Peyer's patch (tissue), 4 donors: ENCODE measurements around the gene EEF2K. TPM values are rescaled to one million over a fixed set of nuclear protein-coding genes. Genes with fewer than 3 reads are reported as not detected.

ENCODE experiments used
- DNase-seq, 3 donors: peaks; one replicate each; pipeline ENCODE4 v3.0.0-alpha.2; 2017 to 2019
- H3K27ac ChIP-seq, 4 donors: fragments of 200-600 bp; sonication (generic); one replicate each; pipeline ENCODE4 v1.5.1; 2016 to 2019
- H3K27me3 ChIP-seq, 2 donors: fragments of 200-600 bp; sonication (generic); one replicate each; pipeline ENCODE4 v1.5.1; 2019
- H3K36me3 ChIP-seq, 3 donors: fragments of 200-600 bp; sonication (generic); one replicate each; pipeline ENCODE4 v1.5.1; 2016 to 2019
- H3K4me1 ChIP-seq, 4 donors: fragments of 200-600 bp; sonication (generic); one replicate each; pipeline ENCODE4 v1.5.1; 2016 to 2019
- H3K4me3 ChIP-seq, 4 donors: fragments of 200-600 bp; sonication (generic); 1 replicate in 3 of 4; 2 replicates in 1 of 4; pipeline ENCODE4 v1.5.1; 2016 to 2019; ENCODE audit warnings: mild to moderate bottlenecking in 1 of 4
- H3K9me3 ChIP-seq, 4 donors: fragments of 200-600 bp; sonication (generic); one replicate each; pipeline ENCODE4 v1.5.1; 2016 to 2019; ENCODE audit warnings: mild to moderate bottlenecking in 1 of 4
- CTCF ChIP-seq, 6 experiments: fragments of 450-650 bp in 4 of 6; fragments of 200-600 bp in 2 of 6; sonication (generic) in 1 of 6; IDR thresholded peaks; one replicate each; pipeline ENCODE4 v1.5.1; 2017 to 2019; ENCODE audit warnings: antibody characterized with exemption in 6 of 6, mild to moderate bottlenecking in 3 of 6, moderate library complexity in 1 of 6
- POLR2A ChIP-seq, 2 donors: fragments of 450-650 bp; IDR thresholded peaks; one replicate each; pipeline ENCODE4 v1.5.1; 2017; ENCODE audit warnings: antibody characterized with exemption in 2 of 2, mild to moderate bottlenecking in 2 of 2, moderate library complexity in 2 of 2
- total RNA-seq, 4 donors: library from RNA; depleted of rRNA; stranded (reverse); fragments of >200 nt; gene quantifications; one replicate each; pipeline ENCODE4 v1.1.0, GENCODE V29; 2016

Gene EEF2K
- total RNA-seq, 4 donors from 2014 or later = 26.9 to 46.4 (median 36.1) TPM

- Histone ChIP-seq H3K27ac (no peak overlapping the region), H3K36me3 (no peaks in the 10 kb centered on the region), H3K27me3 (no peaks in the 10 kb centered on the region), H3K4me1 (peaks cover 0 to 17% (median 10%) of the 10 kb centered on the region in 4 donors), H3K9me3 (no peaks in the 10 kb centered on the region), H3K4me3 (no peak overlapping the region)
- no peak for TF ChIP-seq CTCF (IDR thresholded peaks at IDR 0.05)
- TF ChIP-seq POLR2A (IDR thresholded peaks at IDR 0.05) = no peak
- DNase-seq = no peak
Observed at GRCh38 chr16:22203091-22203490, 3.0 kb upstream of the EEF2K start.

- Histone ChIP-seq H3K9me3 (no peaks in the 10 kb centered on the region), H3K27me3 (no peaks in the 10 kb centered on the region), H3K4me3 (no peak overlapping the region), H3K36me3 (no peaks in the 10 kb centered on the region), H3K4me1 (peaks cover 0 to 26% (median 9%) of the 10 kb centered on the region in 4 donors), H3K27ac (no peak overlapping the region)
- TF ChIP-seq CTCF (IDR thresholded peaks at IDR 0.05) (no peak), POLR2A (IDR thresholded peaks at IDR 0.05) (no peak)
- DNase-seq = no peak
Observed at GRCh38 chr16:22204091-22204655, 1.9 kb upstream of the EEF2K start.

- Histone ChIP-seq H3K27ac (peak overlapping the region; percentile 72 to 93 (median 83)), H3K27me3 (no peaks in the 10 kb centered on the region), H3K4me1 (peaks cover 0 to 27% (median 5%) of the 10 kb centered on the region in 4 donors), H3K36me3 (no peaks in the 10 kb centered on the region), H3K4me3 (peak overlapping the region; percentile 81 to 97 (median 86)), H3K9me3 (no peaks in the 10 kb centered on the region)
- no peak for DNase-seq
- no peak for TF ChIP-seq CTCF (IDR thresholded peaks at IDR 0.05)
- no peak for TF ChIP-seq POLR2A (IDR thresholded peaks at IDR 0.05)
Observed at GRCh38 chr16:22205577-22206012, 483 bp upstream of the EEF2K start.

DNA sequence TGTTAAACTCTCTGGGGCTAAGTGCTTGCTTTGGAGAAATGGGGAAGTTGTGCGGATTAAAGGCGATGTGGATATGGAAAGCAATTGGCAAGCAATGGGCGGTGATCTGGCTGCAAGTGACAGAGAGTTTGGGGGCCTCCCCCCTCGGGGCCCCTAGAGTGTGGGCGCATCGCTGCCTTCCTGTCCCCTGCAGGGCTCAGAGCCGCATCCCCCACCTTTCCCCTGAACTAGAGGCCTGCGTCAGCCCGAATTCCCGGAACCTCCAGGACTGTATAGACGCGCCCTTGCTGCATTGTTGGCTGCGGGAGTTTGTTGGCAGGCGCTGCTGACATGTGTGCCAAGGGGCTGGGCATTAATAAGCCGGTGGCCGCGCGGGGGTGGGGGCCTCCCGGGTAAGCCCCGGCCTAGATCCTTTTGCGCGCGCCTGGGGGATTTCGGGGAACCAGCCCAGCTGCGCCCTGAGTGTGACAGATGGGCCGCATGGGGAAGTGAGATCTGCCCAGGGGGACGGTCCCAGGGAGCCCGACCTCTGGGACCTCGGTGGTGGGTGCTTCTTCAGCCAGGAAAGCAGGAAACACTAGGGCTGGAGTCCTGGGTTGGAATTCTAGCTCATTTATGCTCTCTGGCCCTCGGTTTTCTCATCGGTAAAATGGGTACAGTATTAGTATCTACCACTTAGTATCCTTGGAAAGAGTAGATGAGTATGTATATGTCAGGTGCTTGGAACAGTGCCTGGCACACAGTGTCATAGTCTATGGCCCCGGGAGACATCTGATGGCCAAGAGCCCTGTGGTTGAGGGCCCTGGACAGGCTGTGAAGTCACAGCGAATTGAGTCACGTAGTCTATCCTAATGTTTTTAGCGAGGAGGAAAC lies 1.0 kb downstream of the EEF2K start:
- Histone ChIP-seq H3K27ac (peak overlapping the region; percentile 72 to 93 (median 83)), H3K9me3 (no peaks in the 10 kb centered on the region), H3K27me3 (no peaks in the 10 kb centered on the region), H3K4me1 (peaks cover 0 to 27% (median 5%) of the 10 kb centered on the region in 4 donors), H3K36me3 (no peaks in the 10 kb centered on the region), H3K4me3 (peak overlapping the region; percentile 81 to 97 (median 86))
- peak; percentile 73 to 80 (median 79) for DNase-seq
- no peak for TF ChIP-seq CTCF (IDR thresholded peaks at IDR 0.05)
- TF ChIP-seq POLR2A (IDR thresholded peaks at IDR 0.05) = no peak

- H3K27ac ChIP-seq = peak overlapping the region in 2 of 4 donors; percentile 85 to 93
- TF ChIP-seq POLR2A (IDR thresholded peaks at IDR 0.05) = no peak
- no peaks in the 10 kb centered on the region for H3K27me3 ChIP-seq
- no peak for DNase-seq
- H3K36me3 ChIP-seq = peaks cover 0 to 5% (median 0%) of the 10 kb centered on the region in 3 donors
- H3K4me3 ChIP-seq = peak overlapping the region; percentile 81 to 97 (median 86)
- H3K4me1 ChIP-seq = peaks cover 0 to 27% (median 5%) of the 10 kb centered on the region in 4 donors
- H3K9me3 ChIP-seq = no peaks in the 10 kb centered on the region
Observed at GRCh38 chr16:22207715-22208360, 1.8 kb downstream of the EEF2K start.
